NCI-H1092 (cell line): Measurements from ENCODE around the gene CCT7.
"Not testable (repeated sequence)": the region's sequence is repeated elsewhere in the genome, so short reads cannot be mapped to it uniquely, and the experiment has no call there.

Experiments used
- DNase-seq: peaks from one replicate; lab custom pipeline; 2025; lab: John Stamatoyannopoulos, UW

Gene CCT7

GRCh38 chr2:73233932-73234832 is at the start of gene CCT7:
CCT7 (plus strand) TSS chr2:73234308; CDS start chr2:73234379, 71 bp downstream.
- peak; percentile 88 for DNase-seq

GRCh38 chr2:73185965-73186364 is 48.1 kb upstream of the CCT7 start:
- DNase-seq: no peak

GRCh38 chr2:73187549-73187948 is 46.6 kb upstream of the CCT7 start:
- no peak for DNase-seq

- DNase-seq: no peak
These were observed 36.5 kb upstream of the CCT7 start for GRCh38 chr2:73197579-73197978.

GRCh38 chr2:73200281-73200680 is 33.8 kb upstream of the CCT7 start:
- not testable (repeated sequence) for DNase-seq

GRCh38 chr2:73202156-73203054 is 31.7 kb upstream of the CCT7 start, which contains the start of gene NOTO:
NOTO (plus strand) TSS chr2:73202574; CDS start chr2:73202667, 93 bp downstream.
- DNase-seq: no peak

GRCh38 chr2:73203055-73203681 is 30.9 kb upstream of the CCT7 start:
- no peak for DNase-seq

- no peak for DNase-seq
These were observed 28.5 kb upstream of the CCT7 start for GRCh38 chr2:73205611-73206010.

GRCh38 chr2:73208258-73208657 is 25.9 kb upstream of the CCT7 start:
- DNase-seq: no peak

GRCh38 chr2:73210019-73210418 is 24.1 kb upstream of the CCT7 start:
- no peak for DNase-seq

GRCh38 chr2:73210696-73211095 is 23.4 kb upstream of the CCT7 start:
- DNase-seq: no peak

- DNase-seq: no peak
These were observed 22.0 kb upstream of the CCT7 start for GRCh38 chr2:73212098-73212447.

- peak; percentile 42 for DNase-seq
These were observed 21.5 kb upstream of the CCT7 start for GRCh38 chr2:73212448-73213176.

GRCh38 chr2:73214120-73215035 is 19.7 kb upstream of the CCT7 start, which contains the start of gene SMYD5:
SMYD5 (plus strand) TSS chr2:73214245; CDS start chr2:73214267, 22 bp downstream.
- DNase-seq: peak; percentile 48

- no peak for DNase-seq
These were observed 18.9 kb upstream of the CCT7 start for GRCh38 chr2:73215254-73215653.

GRCh38 chr2:73217160-73217559 is 16.9 kb upstream of the CCT7 start:
- DNase-seq: no peak

- DNase-seq: no peak
These were observed 16.3 kb upstream of the CCT7 start for GRCh38 chr2:73217826-73218225.

GRCh38 chr2:73218298-73218697 is 15.8 kb upstream of the CCT7 start:
- no peak for DNase-seq

- DNase-seq: no peak
These were observed 10.3 kb upstream of the CCT7 start for GRCh38 chr2:73223821-73224220.
